Activated CD4-positive, alpha-beta T cell treated with anti-CD3 and anti-CD28 coated beads, Interleukin-2, amount 50 U/mL, for 24 hours (primary cell): ENCODE measurements around the gene ABHD2.

ENCODE experiments used
- DNase-seq, 2 donors: peaks; one replicate each; pipeline ENCODE4 v3.0.0-alpha.2; 2020; ENCODE audit warnings: low read depth in 1 of 2, low spot score in 1 of 2

Gene ABHD2

GRCh38 chr15:89187301-89187985 is 99.2 kb downstream of the ABHD2 start:
- DNase-seq: no peak

GRCh38 chr15:89187986-89188514 is 99.8 kb downstream of the ABHD2 start:
- no peak for DNase-seq

GRCh38 chr15:89192136-89192535 is 103.9 kb downstream of the ABHD2 start:
- DNase-seq: no peak

- no peak for DNase-seq
Measured at GRCh38 chr15:89192766-89193165, 104.5 kb downstream of the ABHD2 start.

- no peak for DNase-seq
Measured at GRCh38 chr15:89194608-89195007, 106.4 kb downstream of the ABHD2 start.

GRCh38 chr15:89195836-89196235 is 107.6 kb downstream of the ABHD2 start:
- no peak for DNase-seq

GRCh38 chr15:89196241-89196640 is 108.0 kb downstream of the ABHD2 start:
- DNase-seq: no peak

- DNase-seq: no peak
Measured at GRCh38 chr15:89196994-89197393, 108.7 kb downstream of the ABHD2 start.

- DNase-seq: no peak
Measured at GRCh38 chr15:89197503-89197971, 109.3 kb downstream of the ABHD2 start.

GRCh38 chr15:89198196-89198595 is 109.9 kb downstream of the ABHD2 start:
- DNase-seq: no peak

GRCh38 chr15:89198934-89199333 is 110.7 kb downstream of the ABHD2 start:
- DNase-seq: no peak

GRCh38 chr15:89199746-89200145 is 111.5 kb downstream of the ABHD2 start:
- DNase-seq: no peak

GRCh38 chr15:89200182-89200581 is 111.9 kb downstream of the ABHD2 start:
- no peak for DNase-seq

GRCh38 chr15:89201465-89202005 is 113.3 kb downstream of the ABHD2 start:
- no peak for DNase-seq

- peak in 1 of 2 donors; percentile 30 for DNase-seq
Measured at GRCh38 chr15:89203705-89204273, 115.5 kb downstream of the ABHD2 start.

- DNase-seq: no peak
Measured at GRCh38 chr15:89205991-89206585, 117.8 kb downstream of the ABHD2 start.

- DNase-seq: peak; percentile 57 to 67
Measured at GRCh38 chr15:89206908-89207331, 118.7 kb downstream of the ABHD2 start.

GRCh38 chr15:89208256-89208655 is 120.0 kb downstream of the ABHD2 start:
- DNase-seq: no peak

- no peak for DNase-seq
Measured at GRCh38 chr15:89209057-89209456, 120.8 kb downstream of the ABHD2 start.

- no peak for DNase-seq
Measured at GRCh38 chr15:89211678-89212170, 123.5 kb downstream of the ABHD2 start.

GRCh38 chr15:89215627-89216026 is 127.4 kb downstream of the ABHD2 start:
- no peak for DNase-seq

- DNase-seq: no peak
Measured at GRCh38 chr15:89217031-89217430, 128.8 kb downstream of the ABHD2 start.
